ENCODE measurements around the gene DLX1. TPM values are rescaled to one million over a fixed set of nuclear protein-coding genes. Genes with fewer than 3 reads are reported as not detected.

Gene DLX1
- total RNA-seq, 1 donor from 2014 or later, result 10.0 TPM

DNA sequence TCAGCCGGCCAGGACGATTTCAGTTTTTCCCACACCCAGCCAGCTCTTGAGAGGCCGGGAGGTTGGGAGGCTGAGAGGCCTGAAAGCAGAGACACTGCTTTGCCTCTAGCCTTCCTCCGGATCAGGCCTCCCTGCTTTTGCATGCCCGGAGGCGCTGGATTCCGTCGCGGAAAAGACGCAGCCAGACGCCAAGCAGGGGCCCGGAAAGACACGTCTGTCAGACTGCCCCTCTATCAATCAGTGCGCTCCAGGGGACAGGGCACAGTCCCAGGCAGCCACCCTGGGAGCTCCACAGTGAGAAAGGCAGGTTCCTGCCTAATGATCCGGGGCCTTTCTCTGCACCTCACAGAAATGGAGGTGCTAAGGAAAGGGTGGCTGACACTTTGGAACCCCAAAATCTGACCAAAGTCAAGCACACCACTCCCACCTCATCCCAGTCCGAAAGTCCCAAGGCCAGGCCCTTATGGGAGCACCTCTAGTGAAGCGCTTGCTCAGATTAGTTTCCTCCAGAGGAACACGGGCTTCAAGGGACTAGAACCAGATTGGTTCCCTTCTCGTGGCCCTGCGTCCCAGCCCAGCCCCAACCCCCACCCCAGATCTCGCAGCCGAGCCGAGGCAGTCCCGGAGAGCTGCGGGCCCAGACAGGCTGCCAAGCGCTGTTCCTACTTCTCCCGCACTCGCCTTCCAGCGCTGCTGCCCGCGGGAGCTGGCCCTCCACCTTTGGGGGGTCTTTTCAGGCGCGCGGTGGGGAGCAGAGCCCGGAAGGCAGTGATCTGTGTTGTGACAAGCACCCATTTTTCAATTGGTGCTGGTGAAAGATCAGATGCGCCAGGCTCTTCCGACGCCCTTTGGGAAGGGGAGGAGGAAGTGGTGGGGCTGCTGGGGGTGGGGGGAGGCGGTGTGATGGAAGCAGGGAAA, 5.0 kb downstream of the DLX1 start:
- TF ChIP-seq, protein P1, sequence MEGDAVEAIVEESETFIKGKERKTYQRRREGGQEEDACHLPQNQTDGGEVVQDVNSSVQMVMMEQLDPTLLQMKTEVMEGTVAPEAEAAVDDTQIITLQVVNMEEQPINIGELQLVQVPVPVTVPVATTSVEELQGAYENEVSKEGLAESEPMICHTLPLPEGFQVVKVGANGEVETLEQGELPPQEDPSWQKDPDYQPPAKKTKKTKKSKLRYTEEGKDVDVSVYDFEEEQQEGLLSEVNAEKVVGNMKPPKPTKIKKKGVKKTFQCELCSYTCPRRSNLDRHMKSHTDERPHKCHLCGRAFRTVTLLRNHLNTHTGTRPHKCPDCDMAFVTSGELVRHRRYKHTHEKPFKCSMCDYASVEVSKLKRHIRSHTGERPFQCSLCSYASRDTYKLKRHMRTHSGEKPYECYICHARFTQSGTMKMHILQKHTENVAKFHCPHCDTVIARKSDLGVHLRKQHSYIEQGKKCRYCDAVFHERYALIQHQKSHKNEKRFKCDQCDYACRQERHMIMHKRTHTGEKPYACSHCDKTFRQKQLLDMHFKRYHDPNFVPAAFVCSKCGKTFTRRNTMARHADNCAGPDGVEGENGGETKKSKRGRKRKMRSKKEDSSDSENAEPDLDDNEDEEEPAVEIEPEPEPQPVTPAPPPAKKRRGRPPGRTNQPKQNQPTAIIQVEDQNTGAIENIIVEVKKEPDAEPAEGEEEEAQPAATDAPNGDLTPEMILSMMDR (conservative IDR thresholded peaks at IDR 0.05), result no peak
- H3K4me1 Mint-ChIP-seq (ENCODE audit: unreplicated experiment), result peaks cover 23% of the 10 kb centered on the region
- no peak overlapping the region for H3K27ac Mint-ChIP-seq
- H3K4me3 Mint-ChIP-seq, result peak overlapping the region; percentile 69
- H3K36me3 Mint-ChIP-seq, result peaks cover 3% of the 10 kb centered on the region
- peaks cover 95% of the 10 kb centered on the region for H3K27me3 Mint-ChIP-seq
- H3K9me3 Mint-ChIP-seq, result no peaks in the 10 kb centered on the region
- DNase-seq (ENCODE audit: extremely low spot score, unreplicated experiment), result no peak

DNA sequence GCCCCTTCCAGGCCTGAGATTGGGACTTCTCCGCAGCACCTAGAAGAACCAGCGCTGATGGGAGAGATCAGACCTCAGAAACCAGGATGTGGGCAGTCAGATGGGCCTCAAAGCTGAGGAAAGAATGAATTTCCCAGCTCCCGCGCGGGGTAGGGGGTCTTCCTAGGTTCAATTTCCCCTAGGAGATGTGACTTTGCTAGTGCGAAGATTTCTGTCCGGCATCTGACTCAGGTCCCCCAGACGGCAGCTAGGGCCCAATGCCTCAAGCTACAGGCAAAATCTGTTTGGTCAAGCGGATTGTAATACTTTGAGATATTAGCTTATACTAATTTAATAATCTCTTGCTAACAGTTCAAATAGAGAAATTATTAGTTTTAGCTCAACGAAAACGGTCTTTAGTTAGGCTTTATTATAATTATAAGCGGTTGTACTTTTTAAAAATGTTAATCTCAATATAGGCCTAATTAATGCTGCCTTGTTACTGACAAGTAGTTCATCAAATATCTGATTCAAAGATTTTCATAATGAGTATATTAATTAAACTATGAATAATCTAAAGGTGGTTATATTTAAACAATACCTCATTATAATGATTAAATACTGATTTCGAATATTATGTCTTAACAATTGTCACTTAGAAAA, 5.8 kb downstream of the DLX1 start:
- Mint-ChIP-seq H3K27me3 (peaks cover 95% of the 10 kb centered on the region), H3K36me3 (peaks cover 3% of the 10 kb centered on the region), H3K27ac (no peak overlapping the region), H3K9me3 (no peaks in the 10 kb centered on the region), H3K4me3 (peak overlapping the region; percentile 31), H3K4me1 (ENCODE audit: unreplicated experiment) (peaks cover 24% of the 10 kb centered on the region)
- no peak for DNase-seq (ENCODE audit: extremely low spot score, unreplicated experiment)
- TF ChIP-seq, protein P1 (conservative IDR thresholded peaks at IDR 0.05), result no peak

DNA sequence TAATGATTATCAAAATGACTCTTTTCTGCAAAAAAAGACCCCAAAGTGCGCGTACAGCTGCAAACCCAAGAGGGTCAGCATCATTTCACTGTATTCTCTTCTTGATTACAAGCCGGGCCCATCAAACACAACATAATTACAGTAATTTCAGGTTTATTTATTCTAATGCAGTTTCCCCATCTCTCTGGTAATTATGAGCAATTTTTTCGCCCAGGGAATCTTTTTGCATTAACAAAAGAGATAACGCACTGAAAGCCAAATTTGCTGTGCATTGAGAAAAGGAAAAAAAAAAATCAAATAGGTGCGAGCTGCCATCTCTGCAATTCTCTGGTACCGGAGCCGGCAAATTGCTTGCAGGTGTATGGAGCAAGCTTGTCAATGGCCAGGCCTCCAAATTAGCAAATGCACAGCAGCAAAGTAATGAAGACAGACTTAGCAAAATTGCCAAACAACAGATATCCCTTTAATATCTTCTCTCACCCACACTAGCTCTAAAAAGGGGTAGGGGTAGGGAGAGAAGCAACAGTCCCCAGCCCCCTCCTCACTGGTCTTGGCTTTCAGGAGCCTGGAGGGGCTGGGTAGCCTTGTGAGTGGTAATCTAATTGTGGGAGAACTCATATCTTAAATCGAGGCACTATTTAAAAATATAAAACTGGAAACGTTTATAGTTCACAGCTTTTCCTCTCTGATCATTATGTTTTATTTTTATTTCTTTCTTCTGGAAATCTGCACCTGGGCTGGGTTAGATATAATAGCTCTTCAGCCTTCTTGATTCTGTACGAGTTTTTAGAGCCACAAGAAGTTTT, 6.7 kb downstream of the DLX1 start:
- peaks cover 29% of the 10 kb centered on the region for H3K4me1 Mint-ChIP-seq (ENCODE audit: unreplicated experiment)
- H3K27me3 Mint-ChIP-seq, result peaks cover 92% of the 10 kb centered on the region
- TF ChIP-seq, protein P1 (conservative IDR thresholded peaks at IDR 0.05), result no peak
- peak overlapping the region; percentile 62 for H3K4me3 Mint-ChIP-seq
- H3K36me3 Mint-ChIP-seq, result peaks cover 3% of the 10 kb centered on the region
- no peak overlapping the region for H3K27ac Mint-ChIP-seq
- DNase-seq (ENCODE audit: extremely low spot score, unreplicated experiment), result no peak
- H3K9me3 Mint-ChIP-seq, result no peaks in the 10 kb centered on the region

DNA sequence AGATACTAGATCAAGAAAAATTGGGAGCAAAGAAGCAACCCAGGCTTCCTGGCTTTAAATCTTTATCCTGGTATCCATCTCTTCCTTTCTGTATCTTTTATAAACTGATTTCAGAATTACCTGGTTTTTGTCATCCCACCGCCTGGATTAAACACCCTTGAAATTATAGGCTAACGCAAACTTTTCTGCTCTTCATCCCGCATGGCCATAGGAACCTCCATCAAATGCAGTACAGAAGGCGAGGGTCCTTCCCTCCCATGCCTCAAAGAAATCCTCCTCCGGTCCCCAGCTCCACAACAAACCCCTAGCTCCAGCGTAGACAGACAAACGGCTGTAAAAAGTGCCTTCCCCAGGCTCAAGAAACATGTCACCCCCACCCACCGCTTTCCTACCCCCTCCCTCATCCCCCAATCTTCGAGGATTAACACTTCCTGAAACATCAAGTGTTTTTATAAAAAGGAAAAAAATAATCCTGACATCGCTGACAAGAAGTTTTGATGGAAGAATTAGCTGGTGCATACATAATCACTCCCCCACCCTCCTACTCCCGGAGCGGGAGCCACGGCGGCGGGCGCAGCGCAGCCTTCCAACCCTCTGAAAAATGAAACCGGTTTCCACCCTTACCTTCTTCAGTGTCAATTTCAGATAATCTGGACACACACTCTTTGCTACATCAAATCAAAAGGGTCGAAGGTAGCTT, 7.6 kb downstream of the DLX1 start:
- Mint-ChIP-seq H3K9me3 (no peaks in the 10 kb centered on the region), H3K27ac (peak overlapping the region; percentile 22), H3K27me3 (peaks cover 92% of the 10 kb centered on the region), H3K36me3 (peaks cover 2% of the 10 kb centered on the region), H3K4me3 (peak overlapping the region; percentile 71), H3K4me1 (ENCODE audit: unreplicated experiment) (peaks cover 20% of the 10 kb centered on the region)
- TF ChIP-seq, protein P1 (conservative IDR thresholded peaks at IDR 0.05), result no peak
- no peak for DNase-seq (ENCODE audit: extremely low spot score, unreplicated experiment)

Data from type B pancreatic cell (in vitro differentiated cells).